HCT116 (cell line): ENCODE measurements around the gene OR52H1. TPM values are rescaled to one million over a fixed set of nuclear protein-coding genes. Genes with fewer than 3 reads are reported as not detected.

Experiments
- ATAC-seq: fragments of 200-7000 bp; cut with Tn5 transposase; 2 replicates; pipeline ENCODE4 v1.9.1; 2020; ENCODE audit warnings: mild to moderate bottlenecking, moderate library complexity
- BruUV-seq: library from RNA; stranded (reverse); fragments of 400-500 nt; replicated peaks from 2 replicates; lab custom pipeline; 2021; lab: Mats Ljungman, UMichigan
- CTCF ChIA-PET: fragments of 300-600 bp; sonication (Branson Sonifier 250); formaldehyde crosslinking; loops from one replicate; lab custom pipeline; 2021; ENCODE audit warnings: antibody characterized with exemption; lab: Charles Lee
- POLR2A ChIA-PET: fragments of 300-600, 350-600 bp; sonication (Branson Sonifier 250); formaldehyde crosslinking; loops from one replicate; lab custom pipeline; 2021; ENCODE audit warnings: antibody characterized with exemption; lab: Charles Lee
- RAD21 ChIA-PET, 2 experiments: fragments of 300-600 bp; sonication (Branson Sonifier 250); formaldehyde crosslinking; loops; one replicate each; lab custom pipeline; 2023; ENCODE audit warnings: low total read pairs in 2 of 2; ENCODE audit not compliant: uncharacterized antibody in 2 of 2, unreplicated experiment in 2 of 2, low non-redundant PET in 1 of 2; lab: Charles Lee
- DNase-seq: peaks from one replicate; pipeline ENCODE4 v3.0.0-alpha.2; 2010; ENCODE audit warnings: low read depth, low spot score
- H2AFZ ChIP-seq: fragments of 200-600 bp; shearing (Covaris generic), sonication (generic); 2 replicates; pipeline ENCODE4 v1.6.1; 2017; ENCODE audit warnings: low read depth, mixed run types, mixed read lengths, antibody characterized with exemption, low read length; ENCODE audit not compliant: poor library complexity, severe bottlenecking
- H3K27ac ChIP-seq: 2 replicates; pipeline ENCODE4 v1.5.1; 2012; ENCODE audit warnings: low read depth, low read length
- H3K27me3 ChIP-seq: fragments of 200-600 bp; sonication (generic); 2 replicates; pipeline ENCODE4 v1.6.1; 2016; ENCODE audit warnings: mixed run types, low read length, mixed read lengths; ENCODE audit not compliant: insufficient read depth
- H3K36me3 ChIP-seq, 2 experiments: fragments of 200-500 bp in 1 of 2; fragments of 200-600 bp in 1 of 2; sonication (Bioruptor generic) in 1 of 2; sonication (generic) in 1 of 2; 2 replicates each; pipeline versions ENCODE4 v1.5.1 to v1.6.1; 2014 to 2016; ENCODE audit warnings: low read length in 2 of 2, inconsistent platforms in 1 of 2, mixed read lengths in 1 of 2, mixed run types in 1 of 2; ENCODE audit not compliant: insufficient read depth in 2 of 2, control insufficient read depth in 1 of 2
- H3K4me1 ChIP-seq, 2 experiments: fragments of 200-600 bp in 1 of 2; sonication (generic) in 1 of 2; 2 replicates each; pipeline versions ENCODE4 v1.5.1 to v1.6.1; 2012 to 2017; ENCODE audit warnings: low read length in 2 of 2, inconsistent platforms in 1 of 2, mild to moderate bottlenecking in 1 of 2, mixed read lengths in 1 of 2, mixed run types in 1 of 2, moderate library complexity in 1 of 2; ENCODE audit not compliant: insufficient read depth in 2 of 2, control insufficient read depth in 1 of 2
- H3K4me2 ChIP-seq: fragments of 200-600 bp; sonication (generic); 2 replicates; pipeline ENCODE4 v1.6.1; 2017; ENCODE audit warnings: mixed run types, low read length, mixed read lengths
- H3K4me3 ChIP-seq, 2 experiments: fragments of 200-600 bp in 1 of 2; sonication (generic) in 1 of 2; replicated peaks in 1 of 2; 2 replicates each; pipeline ENCODE4 v1.5.1; 2011 to 2016; ENCODE audit warnings: low read length in 2 of 2, control low read depth in 1 of 2, low read depth in 1 of 2, mild to moderate bottlenecking in 1 of 2, mixed read lengths in 1 of 2, mixed run types in 1 of 2
- H3K79me2 ChIP-seq: fragments of 200-600 bp; sonication (generic); 2 replicates; pipeline ENCODE4 v1.6.1; 2017; ENCODE audit warnings: mild to moderate bottlenecking, mixed run types, low read length, moderate library complexity, mixed read lengths; ENCODE audit not compliant: insufficient read depth
- H3K9ac ChIP-seq: fragments of 200-600 bp; sonication (generic); 2 replicates; pipeline ENCODE4 v1.6.1; 2016; ENCODE audit warnings: low read length, mixed read lengths
- H3K9me2 ChIP-seq: fragments of 200-600 bp; sonication (generic), shearing (Covaris generic); 2 replicates; pipeline ENCODE4 v1.6.1; 2017; ENCODE audit warnings: mixed run types, mild to moderate bottlenecking, moderate library complexity; ENCODE audit not compliant: insufficient read depth
- H3K9me3 ChIP-seq, 2 experiments: fragments of 200-500 bp in 1 of 2; fragments of 200-600 bp in 1 of 2; sonication (Bioruptor generic) in 1 of 2; sonication (generic) in 1 of 2; 2 replicates each; pipeline ENCODE4 v1.6.1; 2014 to 2017; ENCODE audit warnings: low read length in 2 of 2, mixed read lengths in 2 of 2, inconsistent platforms in 1 of 2, low read depth in 1 of 2, mild to moderate bottlenecking in 1 of 2, mixed run types in 1 of 2, moderate library complexity in 1 of 2; ENCODE audit not compliant: control insufficient read depth in 1 of 2, insufficient read depth in 1 of 2
- H4K20me1 ChIP-seq: fragments of 200-600 bp; sonication (generic), shearing (Covaris generic); 2 replicates; pipeline ENCODE4 v1.6.1; 2017; ENCODE audit warnings: mixed run types, mild to moderate bottlenecking, moderate library complexity; ENCODE audit not compliant: insufficient read depth
- ATF3 ChIP-seq: IDR thresholded peaks from 2 replicates; pipeline ENCODE4 v1.6.1; 2012
- CBX3 ChIP-seq: IDR thresholded peaks from 2 replicates; pipeline ENCODE4 v1.6.1; 2012; ENCODE audit warnings: low read depth
- CEBPB ChIP-seq: IDR thresholded peaks from 2 replicates; pipeline ENCODE4 v1.6.1; 2012; ENCODE audit warnings: low read depth
- CTCF ChIP-seq, 3 experiments: fragments of 200-600 bp in 1 of 3; sonication (generic) in 1 of 3; IDR thresholded peaks in 2 of 3; conservative IDR thresholded peaks in 1 of 3; 2 replicates each; pipeline ENCODE4 v1.5.1; 2012 to 2017; ENCODE audit warnings: low read depth in 2 of 3, low read length in 2 of 3, antibody characterized with exemption in 1 of 3, borderline replicate concordance in 1 of 3, control low read depth in 1 of 3, mild to moderate bottlenecking in 1 of 3, mixed read lengths in 1 of 3, mixed run types in 1 of 3, moderate library complexity in 1 of 3; ENCODE audit not compliant: insufficient read depth in 1 of 3
- EGR1 ChIP-seq: IDR thresholded peaks from 2 replicates; pipeline ENCODE4 v1.6.1; 2012; ENCODE audit warnings: low read depth
- ELF1 ChIP-seq: IDR thresholded peaks from 2 replicates; pipeline ENCODE4 v1.6.1; 2012; ENCODE audit warnings: low read depth, borderline replicate concordance
- EZH2 ChIP-seq: fragments of 200-600 bp; sonication (generic); IDR thresholded peaks from 2 replicates; pipeline ENCODE4 v1.6.1; 2017; ENCODE audit warnings: antibody characterized with exemption, mixed run types
- EZH2phosphoT487 ChIP-seq: fragments of 200-600 bp; IDR thresholded peaks from 2 replicates; pipeline ENCODE4 v1.6.1; 2018; ENCODE audit warnings: antibody characterized with exemption, borderline replicate concordance
- FOSL1 ChIP-seq: IDR thresholded peaks from 2 replicates; pipeline ENCODE4 v1.6.1; 2012; ENCODE audit warnings: low read depth
- MAX ChIP-seq: IDR thresholded peaks from 2 replicates; pipeline ENCODE4 v1.6.1; 2012
- POLR2A ChIP-seq: IDR thresholded peaks from 2 replicates; pipeline ENCODE4 v1.7.0; 2011; ENCODE audit warnings: borderline replicate concordance; ENCODE audit not compliant: insufficient read depth, insufficient read length; ENCODE audit errors: extremely low read depth
- POLR2AphosphoS5 ChIP-seq: IDR thresholded peaks from 2 replicates; pipeline ENCODE4 v1.6.1; 2011; ENCODE audit warnings: mild to moderate bottlenecking, low read depth, low read length, moderate library complexity
- RAD21 ChIP-seq: IDR thresholded peaks from 2 replicates; pipeline ENCODE4 v1.6.1; 2012; ENCODE audit warnings: low read depth, mild to moderate bottlenecking
- SIN3A ChIP-seq: IDR thresholded peaks from 2 replicates; pipeline ENCODE4 v1.6.1; 2012; ENCODE audit warnings: low read depth
- SP1 ChIP-seq: IDR thresholded peaks from 2 replicates; pipeline ENCODE4 v1.6.1; 2012; ENCODE audit warnings: low read depth
- SRF ChIP-seq: IDR thresholded peaks from 2 replicates; pipeline ENCODE4 v1.6.1; 2012; ENCODE audit warnings: low read depth
- TCF7L2 ChIP-seq: IDR thresholded peaks from 2 replicates; pipeline ENCODE4 v1.7.0; 2011; ENCODE audit warnings: borderline replicate concordance, inconsistent platforms; ENCODE audit not compliant: insufficient read depth, insufficient read length; ENCODE audit errors: extremely low read depth
- ZBTB33 ChIP-seq: IDR thresholded peaks from 2 replicates; pipeline ENCODE4 v1.6.1; 2011; ENCODE audit warnings: mild to moderate bottlenecking, low read length, moderate library complexity; ENCODE audit not compliant: insufficient replicate concordance; ENCODE audit errors: extremely low read depth
- ZFX ChIP-seq: fragments of 450-650 bp; IDR thresholded peaks from 2 replicates; pipeline ENCODE4 v1.6.1; 2017
- ZNF274 ChIP-seq: fragments of 200-500 bp; sonication (Bioruptor generic); IDR thresholded peaks from 2 replicates; pipeline ENCODE4 v1.6.1; 2014; ENCODE audit warnings: mild to moderate bottlenecking, low read depth, low read length, inconsistent platforms
- intact Hi-C: fragments of 100-400 bp; cut with micrococcal nuclease; formaldehyde crosslinking; loops from 2 replicates; pipeline ENCODE4 v1.10.0; 2022
- total RNA-seq: library from RNA; stranded (reverse); gene quantifications from one replicate; pipeline ENCODE4 v1.2.1, GENCODE V29; 2021; ENCODE audit not compliant: unreplicated experiment

The OR52H1 gene
- total RNA-seq, 1 experiment from 2014 or later = not detected

GRCh38 chr11:5536482-5536881, 11.9 kb downstream of the OR52H1 start:
- Histone ChIP-seq H4K20me1 (no peaks in the 10 kb centered on the region; the same call in 1 of the 2 replicates), H3K36me3 (no peaks in the 10 kb centered on the region), H3K4me2 (no peak overlapping the region), H3K9me3 (no peaks in the 10 kb centered on the region), H3K9me2 (no peaks in the 10 kb centered on the region), H3K9ac (no peak overlapping the region), H3K4me3 (no peak overlapping the region), H3K27me3 (peaks cover 27% of the 10 kb centered on the region; the same call in 1 of the 2 replicates), H3K4me1 (no peaks in the 10 kb centered on the region), H3K79me2 (no peaks in the 10 kb centered on the region), H2AFZ (no peak overlapping the region), H3K27ac (no peak overlapping the region)
- BruUV-seq = no TSS peak
- no peak for ATAC-seq
- ChIA-PET CTCF (no interaction called here), POLR2A (no interaction called here), RAD21 (no interaction called here)
- no peak for DNase-seq
- TF ChIP-seq EGR1 = no peak
- no peak for TF ChIP-seq CBX3
- no peak for TF ChIP-seq CTCF (IDR thresholded peaks at IDR 0.05 in 2 of 3, conservative IDR thresholded peaks at IDR 0.05 in 1 of 3; ENCODE audit: borderline replicate concordance in 1 of 3, insufficient read depth in 1 of 3, low read depth in 2 of 3, low read length in 2 of 3)
- no peak for TF ChIP-seq FOSL1
- no peak for TF ChIP-seq SP1
- TF ChIP-seq ZNF274 = no peak
- no peak for TF ChIP-seq SRF
- TF ChIP-seq ATF3 = no peak
- TF ChIP-seq TCF7L2 = no peak
- TF ChIP-seq POLR2AphosphoS5 = no peak
- no peak for TF ChIP-seq RAD21
- no peak for TF ChIP-seq ELF1
- TF ChIP-seq CEBPB = no peak
- no peak for TF ChIP-seq EZH2phosphoT487
- no peak for TF ChIP-seq SIN3A
- TF ChIP-seq ZFX = no peak
- TF ChIP-seq MAX = no peak
- no peak for TF ChIP-seq EZH2
- TF ChIP-seq ZBTB33 = no peak
- TF ChIP-seq POLR2A = no peak
- intact Hi-C loops = no loop called here
